Parathyroid adenoma (tissue), 2 donors: ENCODE results near the gene SMOC2.

ENCODE experiments used
- H2AFZ ChIP-seq: fragments of 300-600 bp; sonication (generic); one replicate; pipeline ENCODE4 v1.7.0; 2017; ENCODE audit warnings: antibody characterized with exemption, mild to moderate bottlenecking
- H3K27ac ChIP-seq: fragments of 300-600 bp; sonication (generic); one replicate; pipeline ENCODE4 v1.7.0; 2017
- H3K27me3 ChIP-seq: fragments of 300-600 bp; sonication (generic); one replicate; pipeline ENCODE4 v1.7.0; 2017; ENCODE audit warnings: low read length; ENCODE audit not compliant: control insufficient read depth, insufficient read depth
- H3K36me3 ChIP-seq: fragments of 300-600 bp; sonication (generic); one replicate; pipeline ENCODE4 v1.7.0; 2017; ENCODE audit warnings: low read length; ENCODE audit not compliant: control insufficient read depth, insufficient read depth
- H3K4me1 ChIP-seq: fragments of 300-600 bp; sonication (generic); one replicate; pipeline ENCODE4 v1.7.0; 2017; ENCODE audit warnings: control low read depth
- H3K4me2 ChIP-seq: fragments of 300-600 bp; sonication (generic); one replicate; pipeline ENCODE4 v1.7.0; 2017; ENCODE audit warnings: low read length
- H3K4me3 ChIP-seq: fragments of 300-600 bp; sonication (generic); one replicate; pipeline ENCODE4 v1.7.0; 2017; ENCODE audit warnings: low read depth, low read length
- H3K79me2 ChIP-seq: fragments of 300-600 bp; sonication (generic); one replicate; pipeline ENCODE4 v1.7.0; 2017; ENCODE audit warnings: control low read depth
- H3K9ac ChIP-seq: fragments of 300-600 bp; sonication (generic); one replicate; pipeline ENCODE4 v1.7.0; 2017; ENCODE audit warnings: mild to moderate bottlenecking
- H3K9me3 ChIP-seq: fragments of 300-600 bp; sonication (generic); one replicate; pipeline ENCODE4 v1.7.0; 2017; ENCODE audit warnings: low read length; ENCODE audit not compliant: control insufficient read depth
- CTCF ChIP-seq: fragments of 300-600 bp; sonication (generic); IDR thresholded peaks from one replicate; pipeline ENCODE4 v1.7.0; 2017; ENCODE audit warnings: antibody characterized with exemption, mild to moderate bottlenecking
- donor health status: primary hyperparathyroidism.

The SMOC2 gene

DNA sequence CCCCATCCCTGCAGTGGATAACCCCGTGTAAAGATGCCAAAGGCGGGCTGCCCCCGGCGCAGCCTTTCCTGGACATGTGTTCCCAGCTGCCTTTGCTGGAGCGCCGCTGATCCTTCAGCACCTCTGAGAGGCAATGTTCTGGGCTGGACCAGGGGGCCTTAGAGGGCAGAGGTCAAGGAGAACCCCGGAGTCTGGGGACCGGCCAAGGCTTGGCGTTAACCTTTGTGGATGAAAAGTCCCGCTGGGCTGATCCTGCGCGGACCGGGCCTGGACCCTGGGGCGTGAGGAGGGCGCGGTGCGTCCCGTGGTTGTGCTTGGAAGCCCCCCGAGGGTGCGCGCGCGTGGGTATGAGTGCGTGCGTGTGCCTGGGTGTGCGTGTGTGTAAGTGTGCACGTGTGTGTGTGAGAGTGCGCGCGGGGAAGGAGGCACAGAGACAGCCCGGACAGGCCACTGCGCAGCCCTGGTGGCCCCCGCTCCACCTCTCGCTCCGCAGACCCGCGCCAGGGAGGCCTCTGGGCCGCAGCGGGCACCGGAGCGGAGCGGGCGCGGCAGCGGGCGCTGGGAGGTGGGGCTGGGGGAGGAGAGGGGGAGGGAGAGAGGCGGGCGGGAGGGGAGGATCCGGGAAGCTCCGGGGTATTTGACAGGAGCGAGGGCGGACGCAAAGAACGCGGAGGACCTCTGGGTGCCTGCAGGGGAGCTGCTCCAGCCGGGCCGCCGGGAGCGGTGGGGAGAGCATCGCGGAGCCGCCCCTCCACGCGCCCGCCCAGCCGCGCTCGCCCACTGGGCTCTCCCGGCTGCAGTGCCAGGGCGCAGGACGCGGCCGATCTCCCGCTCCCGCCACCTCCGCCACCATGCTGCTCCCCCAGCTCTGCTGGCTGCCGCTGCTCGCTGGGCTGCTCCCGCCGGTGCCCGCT lies at the start of gene SMOC2:
SMOC2 (plus strand) TSS at position 665 of the 914 bp plus-strand sequence; CDS start at position 852, 187 bp downstream.
- no peak for TF ChIP-seq CTCF
- no peaks in the 10 kb centered on the region for H3K36me3 ChIP-seq
- H3K79me2 ChIP-seq = no peaks in the 10 kb centered on the region
- no peak within 1 kb of the TSS for H3K4me3 ChIP-seq
- peak within 1 kb of the TSS; percentile 31 for H3K4me2 ChIP-seq
- H3K9ac ChIP-seq = no peak within 1 kb of the TSS
- no peak within 1 kb of the TSS for H3K27ac ChIP-seq
- H2AFZ ChIP-seq = no peak within 1 kb of the TSS
- H3K27me3 ChIP-seq = no peaks in the 10 kb centered on the region
- no peaks in the 10 kb centered on the region for H3K9me3 ChIP-seq
- H3K4me1 ChIP-seq = no peaks in the 10 kb centered on the region

GRCh38 chr6:168393126-168393870 lies 47.7 kb upstream of the SMOC2 start:
- no peaks in the 10 kb centered on the region for H3K79me2 ChIP-seq
- no peaks in the 10 kb centered on the region for H3K4me1 ChIP-seq
- H3K9ac ChIP-seq = no peak overlapping the region
- H3K27me3 ChIP-seq = no peaks in the 10 kb centered on the region
- no peak overlapping the region for H3K27ac ChIP-seq
- H3K36me3 ChIP-seq = no peaks in the 10 kb centered on the region
- H2AFZ ChIP-seq = no peak overlapping the region
- no peak overlapping the region for H3K4me3 ChIP-seq
- no peaks in the 10 kb centered on the region for H3K9me3 ChIP-seq
- no peak for TF ChIP-seq CTCF
- H3K4me2 ChIP-seq = no peak overlapping the region

- Histone ChIP-seq H2AFZ (no peak overlapping the region), H3K4me2 (no peak overlapping the region), H3K79me2 (no peaks in the 10 kb centered on the region), H3K4me1 (no peaks in the 10 kb centered on the region), H3K27me3 (no peaks in the 10 kb centered on the region), H3K27ac (no peak overlapping the region), H3K9ac (no peak overlapping the region), H3K9me3 (no peaks in the 10 kb centered on the region), H3K36me3 (no peaks in the 10 kb centered on the region), H3K4me3 (no peak overlapping the region)
- TF ChIP-seq CTCF = no peak
Observed at GRCh38 chr6:168394606-168395005, 46.4 kb upstream of the SMOC2 start.

GRCh38 chr6:168395983-168396382 lies 45.0 kb upstream of the SMOC2 start:
- H3K4me1 ChIP-seq = no peaks in the 10 kb centered on the region
- H3K79me2 ChIP-seq = no peaks in the 10 kb centered on the region
- no peaks in the 10 kb centered on the region for H3K36me3 ChIP-seq
- H3K4me2 ChIP-seq = no peak overlapping the region
- no peak overlapping the region for H3K27ac ChIP-seq
- H3K4me3 ChIP-seq = no peak overlapping the region
- no peak for TF ChIP-seq CTCF
- H3K9ac ChIP-seq = no peak overlapping the region
- no peak overlapping the region for H2AFZ ChIP-seq
- no peaks in the 10 kb centered on the region for H3K27me3 ChIP-seq
- H3K9me3 ChIP-seq = no peaks in the 10 kb centered on the region
